Esophagus squamous epithelium (tissue), 4 donors: Measurements from ENCODE around the gene GPER1.

Experiments used
- CTCF ChIP-seq, 6 experiments: fragments of 450-650 bp in 4 of 6; fragments of 200-600 bp in 2 of 6; sonication (generic) in 2 of 6; IDR thresholded peaks; one replicate each; pipeline ENCODE4 v1.5.1; 2016 to 2019; ENCODE audit warnings: antibody characterized with exemption in 6 of 6, mild to moderate bottlenecking in 4 of 6, moderate library complexity in 4 of 6
- POLR2A ChIP-seq, 4 donors: fragments of 450-650 bp; IDR thresholded peaks; one replicate each; pipeline ENCODE4 v1.6.1; 2017; ENCODE audit warnings: antibody characterized with exemption in 4 of 4, mild to moderate bottlenecking in 4 of 4, moderate library complexity in 3 of 4

GRCh38 chr7:1093502-1093843 lies 5.6 kb downstream of the GPER1 start:
- TF ChIP-seq CTCF (IDR thresholded peaks at IDR 0.05) (no peak), POLR2A (IDR thresholded peaks at IDR 0.05) (no peak)
